Astrocyte (in vitro differentiated cells and primary cell): Measurements from ENCODE around the gene CACNG1.

Source experiments
- CTCF ChIP-seq: IDR thresholded peaks from 2 replicates; pipeline ENCODE4 v1.5.1; 2011; ENCODE audit warnings: low read depth, mild to moderate bottlenecking, inconsistent platforms, low read length, moderate library complexity; ENCODE audit not compliant: insufficient read depth
- EZH2 ChIP-seq: IDR thresholded peaks from 2 replicates; pipeline ENCODE4 v1.6.1; 2012; ENCODE audit warnings: mild to moderate bottlenecking, low read length, inconsistent platforms; ENCODE audit not compliant: insufficient read depth

GRCh38 chr17:67058036-67058435, 13.7 kb downstream of the CACNG1 start:
- TF ChIP-seq CTCF = no peak
- TF ChIP-seq EZH2 = no peak
